ENCODE measurements around the gene SMAD3.

Gene SMAD3

DNA sequence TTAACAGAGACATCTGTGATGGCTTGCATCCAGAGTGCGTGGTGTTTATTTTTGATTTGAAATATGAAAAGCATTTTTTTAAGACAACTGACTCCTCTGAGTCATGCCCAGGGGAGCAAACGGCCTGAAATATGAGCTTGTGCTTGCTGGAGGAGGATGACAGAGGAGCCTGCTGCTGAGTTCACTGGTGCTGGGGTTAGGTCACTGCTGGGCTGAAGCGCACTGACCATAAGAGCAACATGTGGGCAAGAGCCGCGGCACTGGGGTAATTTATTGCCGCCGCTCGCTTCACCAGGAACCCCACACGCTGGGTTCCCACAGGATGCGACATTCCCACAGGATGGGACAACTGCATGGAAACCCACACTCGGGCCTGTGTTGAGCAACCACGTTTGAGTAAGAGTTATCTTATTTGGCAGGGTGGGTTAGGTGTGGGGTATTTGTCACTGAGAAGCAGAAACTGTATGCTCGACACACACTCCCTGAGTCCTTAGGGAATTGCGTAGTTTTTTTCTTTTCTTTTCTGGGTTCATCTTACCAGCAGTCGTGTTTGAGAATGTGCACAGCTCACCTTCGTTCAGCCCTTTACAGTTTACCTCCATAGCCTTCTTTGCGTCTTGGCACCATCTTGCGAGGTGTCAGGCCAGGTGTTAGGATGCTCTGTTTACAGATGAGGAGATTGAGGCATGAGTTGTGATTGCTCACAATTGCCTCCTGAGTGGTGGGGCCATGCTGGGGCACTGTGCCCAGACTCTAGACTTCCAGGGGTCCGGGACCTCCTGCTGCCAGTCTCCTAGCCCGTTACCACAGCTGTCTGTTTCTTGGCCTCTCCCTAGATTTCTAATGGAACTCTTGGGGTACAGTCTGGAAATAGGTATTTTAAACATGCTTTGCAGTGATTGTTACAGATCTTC, 60.4 kb downstream of the SMAD3 start (continued):
- TF ChIP-seq, protein P1, sequence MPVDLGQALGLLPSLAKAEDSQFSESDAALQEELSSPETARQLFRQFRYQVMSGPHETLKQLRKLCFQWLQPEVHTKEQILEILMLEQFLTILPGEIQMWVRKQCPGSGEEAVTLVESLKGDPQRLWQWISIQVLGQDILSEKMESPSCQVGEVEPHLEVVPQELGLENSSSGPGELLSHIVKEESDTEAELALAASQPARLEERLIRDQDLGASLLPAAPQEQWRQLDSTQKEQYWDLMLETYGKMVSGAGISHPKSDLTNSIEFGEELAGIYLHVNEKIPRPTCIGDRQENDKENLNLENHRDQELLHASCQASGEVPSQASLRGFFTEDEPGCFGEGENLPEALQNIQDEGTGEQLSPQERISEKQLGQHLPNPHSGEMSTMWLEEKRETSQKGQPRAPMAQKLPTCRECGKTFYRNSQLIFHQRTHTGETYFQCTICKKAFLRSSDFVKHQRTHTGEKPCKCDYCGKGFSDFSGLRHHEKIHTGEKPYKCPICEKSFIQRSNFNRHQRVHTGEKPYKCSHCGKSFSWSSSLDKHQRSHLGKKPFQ (tag by site-specific recombination; IDR thresholded peaks at IDR 0.05), result no peak
- TF ChIP-seq ZNF112 (tag by site-specific recombination; IDR thresholded peaks at IDR 0.05) (no peak), ZNF670 (tag by site-specific recombination; IDR thresholded peaks at IDR 0.05; ENCODE audit: low read depth) (no peak), ZBTB17 (tag by site-specific recombination; IDR thresholded peaks at IDR 0.05) (peak; percentile 44; the same call in 1 of the 2 replicates), EGR2 (tag by site-specific recombination; IDR thresholded peaks at IDR 0.05; ENCODE audit: low read depth) (0 out of 2 replicates have a peak, but pooled peaks have one; percentile 41), ZNF501 (tag by site-specific recombination; IDR thresholded peaks at IDR 0.05) (no peak), ZNF394 (tag by site-specific recombination; IDR thresholded peaks at IDR 0.05; ENCODE audit: borderline replicate concordance) (no peak), ZNF26 (tag by site-specific recombination; IDR thresholded peaks at IDR 0.05) (no peak), ZNF433 (tag by site-specific recombination; IDR thresholded peaks at IDR 0.05; ENCODE audit: low read depth) (no peak), ZNF629 (tag by site-specific recombination; IDR thresholded peaks at IDR 0.05) (peak; percentile 71), ZNF155 (tag by site-specific recombination; IDR thresholded peaks at IDR 0.05) (no peak), ZNF202 (tag by site-specific recombination; IDR thresholded peaks at IDR 0.05; ENCODE audit: borderline replicate concordance) (no peak), ZIC2 (tag by site-specific recombination; IDR thresholded peaks at IDR 0.05) (peak; percentile 80), ZNF24 (tag by site-specific recombination; IDR thresholded peaks at IDR 0.05) (0 out of 2 replicates have a peak, but pooled peaks have one; percentile 49), ZNF121 (tag by site-specific recombination; IDR thresholded peaks at IDR 0.05) (no peak), ZBTB48 (tag by site-specific recombination; IDR thresholded peaks at IDR 0.05) (peak; percentile 36; the same call in 1 of the 2 replicates), KLF7 (tag by site-specific recombination; IDR thresholded peaks at IDR 0.05; ENCODE audit: borderline replicate concordance) (no peak), INSM2 (tag by site-specific recombination; IDR thresholded peaks at IDR 0.05) (no peak), GLIS1 (tag by site-specific recombination; IDR thresholded peaks at IDR 0.05) (peak; percentile 10; the same call in 1 of the 2 replicates), ZNF521 (tag by site-specific recombination; IDR thresholded peaks at IDR 0.05) (no peak)
- TF ChIP-seq, protein P2, sequence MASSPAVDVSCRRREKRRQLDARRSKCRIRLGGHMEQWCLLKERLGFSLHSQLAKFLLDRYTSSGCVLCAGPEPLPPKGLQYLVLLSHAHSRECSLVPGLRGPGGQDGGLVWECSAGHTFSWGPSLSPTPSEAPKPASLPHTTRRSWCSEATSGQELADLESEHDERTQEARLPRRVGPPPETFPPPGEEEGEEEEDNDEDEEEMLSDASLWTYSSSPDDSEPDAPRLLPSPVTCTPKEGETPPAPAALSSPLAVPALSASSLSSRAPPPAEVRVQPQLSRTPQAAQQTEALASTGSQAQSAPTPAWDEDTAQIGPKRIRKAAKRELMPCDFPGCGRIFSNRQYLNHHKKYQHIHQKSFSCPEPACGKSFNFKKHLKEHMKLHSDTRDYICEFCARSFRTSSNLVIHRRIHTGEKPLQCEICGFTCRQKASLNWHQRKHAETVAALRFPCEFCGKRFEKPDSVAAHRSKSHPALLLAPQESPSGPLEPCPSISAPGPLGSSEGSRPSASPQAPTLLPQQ (tag by site-specific recombination; IDR thresholded peaks at IDR 0.05), result peak; percentile 14; the same call in 1 of the 2 replicates
- TF ChIP-seq, protein P3, sequence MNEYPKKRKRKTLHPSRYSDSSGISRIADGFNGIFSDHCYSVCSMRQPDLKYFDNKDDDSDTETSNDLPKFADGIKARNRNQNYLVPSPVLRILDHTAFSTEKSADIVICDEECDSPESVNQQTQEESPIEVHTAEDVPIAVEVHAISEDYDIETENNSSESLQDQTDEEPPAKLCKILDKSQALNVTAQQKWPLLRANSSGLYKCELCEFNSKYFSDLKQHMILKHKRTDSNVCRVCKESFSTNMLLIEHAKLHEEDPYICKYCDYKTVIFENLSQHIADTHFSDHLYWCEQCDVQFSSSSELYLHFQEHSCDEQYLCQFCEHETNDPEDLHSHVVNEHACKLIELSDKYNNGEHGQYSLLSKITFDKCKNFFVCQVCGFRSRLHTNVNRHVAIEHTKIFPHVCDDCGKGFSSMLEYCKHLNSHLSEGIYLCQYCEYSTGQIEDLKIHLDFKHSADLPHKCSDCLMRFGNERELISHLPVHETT (tag by site-specific recombination; IDR thresholded peaks at IDR 0.05), result 0 out of 2 replicates have a peak, but pooled peaks have one; percentile 27
- TF ChIP-seq, protein P4, sequence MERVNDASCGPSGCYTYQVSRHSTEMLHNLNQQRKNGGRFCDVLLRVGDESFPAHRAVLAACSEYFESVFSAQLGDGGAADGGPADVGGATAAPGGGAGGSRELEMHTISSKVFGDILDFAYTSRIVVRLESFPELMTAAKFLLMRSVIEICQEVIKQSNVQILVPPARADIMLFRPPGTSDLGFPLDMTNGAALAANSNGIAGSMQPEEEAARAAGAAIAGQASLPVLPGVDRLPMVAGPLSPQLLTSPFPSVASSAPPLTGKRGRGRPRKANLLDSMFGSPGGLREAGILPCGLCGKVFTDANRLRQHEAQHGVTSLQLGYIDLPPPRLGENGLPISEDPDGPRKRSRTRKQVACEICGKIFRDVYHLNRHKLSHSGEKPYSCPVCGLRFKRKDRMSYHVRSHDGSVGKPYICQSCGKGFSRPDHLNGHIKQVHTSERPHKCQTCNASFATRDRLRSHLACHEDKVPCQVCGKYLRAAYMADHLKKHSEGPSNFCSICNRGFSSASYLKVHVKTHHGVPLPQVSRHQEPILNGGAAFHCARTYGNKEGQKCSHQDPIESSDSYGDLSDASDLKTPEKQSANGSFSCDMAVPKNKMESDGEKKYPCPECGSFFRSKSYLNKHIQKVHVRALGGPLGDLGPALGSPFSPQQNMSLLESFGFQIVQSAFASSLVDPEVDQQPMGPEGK (tag by site-specific recombination; IDR thresholded peaks at IDR 0.05), result peak; percentile 27; the same call in 1 of the 2 replicates
